Upper lobe of left lung (tissue), 4 donors: ENCODE results near the gene ATP1B4.

ENCODE experiments used
- POLR2A ChIP-seq, 4 donors: fragments of 450-650 bp; IDR thresholded peaks; one replicate each; pipeline ENCODE4 v1.5.1; 2016 to 2017; ENCODE audit warnings: antibody characterized with exemption in 4 of 4, mild to moderate bottlenecking in 2 of 4
- TF ChIP-seq, protein P1 (sequence below), 6 experiments: fragments of 450-650 bp in 4 of 6; fragments of 200-600 bp in 2 of 6; sonication (generic) in 2 of 6; IDR thresholded peaks; one replicate each; pipeline ENCODE4 v1.5.1; 2016 to 2019; ENCODE audit warnings: antibody characterized with exemption in 6 of 6

DNA sequence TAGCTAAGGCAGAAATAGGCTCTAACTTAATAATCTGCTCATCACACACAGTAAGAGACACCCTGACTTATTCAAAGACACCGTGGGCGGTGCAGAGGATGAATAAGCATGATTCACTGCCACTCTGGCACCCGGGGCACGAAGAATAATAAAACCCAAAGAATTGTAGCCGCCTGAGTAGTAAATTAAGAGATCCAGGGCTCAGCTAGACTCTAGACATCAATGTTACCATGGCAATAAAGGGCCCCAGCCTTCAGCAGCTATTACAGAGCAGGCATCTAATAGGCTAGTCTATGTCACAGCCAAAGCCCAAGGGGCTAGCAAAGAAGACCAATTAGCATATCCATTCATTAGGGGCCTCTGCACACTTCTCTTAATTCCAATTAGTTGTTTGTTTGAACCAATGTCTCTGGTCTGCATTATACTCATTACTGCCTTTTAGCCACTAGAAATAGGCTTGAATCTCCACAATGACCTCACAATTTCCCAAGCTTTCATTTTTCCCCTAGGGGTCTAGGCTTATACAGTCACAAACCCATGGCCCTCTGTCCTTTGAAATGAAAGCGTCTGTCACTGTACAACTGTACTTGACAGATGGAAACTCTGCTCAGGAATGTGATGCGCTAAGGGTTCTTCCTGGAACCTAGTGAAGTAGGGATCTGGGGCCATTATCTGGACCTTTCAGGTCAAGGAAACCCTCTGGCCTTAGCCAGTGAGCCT is 3.0 kb upstream of the ATP1B4 start:
- TF ChIP-seq, protein P1, sequence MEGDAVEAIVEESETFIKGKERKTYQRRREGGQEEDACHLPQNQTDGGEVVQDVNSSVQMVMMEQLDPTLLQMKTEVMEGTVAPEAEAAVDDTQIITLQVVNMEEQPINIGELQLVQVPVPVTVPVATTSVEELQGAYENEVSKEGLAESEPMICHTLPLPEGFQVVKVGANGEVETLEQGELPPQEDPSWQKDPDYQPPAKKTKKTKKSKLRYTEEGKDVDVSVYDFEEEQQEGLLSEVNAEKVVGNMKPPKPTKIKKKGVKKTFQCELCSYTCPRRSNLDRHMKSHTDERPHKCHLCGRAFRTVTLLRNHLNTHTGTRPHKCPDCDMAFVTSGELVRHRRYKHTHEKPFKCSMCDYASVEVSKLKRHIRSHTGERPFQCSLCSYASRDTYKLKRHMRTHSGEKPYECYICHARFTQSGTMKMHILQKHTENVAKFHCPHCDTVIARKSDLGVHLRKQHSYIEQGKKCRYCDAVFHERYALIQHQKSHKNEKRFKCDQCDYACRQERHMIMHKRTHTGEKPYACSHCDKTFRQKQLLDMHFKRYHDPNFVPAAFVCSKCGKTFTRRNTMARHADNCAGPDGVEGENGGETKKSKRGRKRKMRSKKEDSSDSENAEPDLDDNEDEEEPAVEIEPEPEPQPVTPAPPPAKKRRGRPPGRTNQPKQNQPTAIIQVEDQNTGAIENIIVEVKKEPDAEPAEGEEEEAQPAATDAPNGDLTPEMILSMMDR (IDR thresholded peaks at IDR 0.05), result no peak
- TF ChIP-seq POLR2A (IDR thresholded peaks at IDR 0.05), result no peak
